Epithelial cell of esophagus (primary cell): ENCODE measurements around the gene CTSZ.

Experiments
- DNase-seq: peaks from one replicate; pipeline ENCODE4 v3.0.0; 2010; ENCODE audit warnings: low read depth
- H3K4me3 ChIP-seq: 2 replicates; pipeline ENCODE4 v1.5.1; 2011; ENCODE audit warnings: mild to moderate bottlenecking, low read length, control low read depth
- TF ChIP-seq, protein P1 (sequence below): IDR thresholded peaks from 2 replicates; pipeline ENCODE4 v1.5.1; 2011; ENCODE audit warnings: low read depth, mild to moderate bottlenecking, low read length, control low read depth, inconsistent platforms; ENCODE audit not compliant: insufficient read depth; ENCODE audit errors: missing control alignments

Gene CTSZ

DNA sequence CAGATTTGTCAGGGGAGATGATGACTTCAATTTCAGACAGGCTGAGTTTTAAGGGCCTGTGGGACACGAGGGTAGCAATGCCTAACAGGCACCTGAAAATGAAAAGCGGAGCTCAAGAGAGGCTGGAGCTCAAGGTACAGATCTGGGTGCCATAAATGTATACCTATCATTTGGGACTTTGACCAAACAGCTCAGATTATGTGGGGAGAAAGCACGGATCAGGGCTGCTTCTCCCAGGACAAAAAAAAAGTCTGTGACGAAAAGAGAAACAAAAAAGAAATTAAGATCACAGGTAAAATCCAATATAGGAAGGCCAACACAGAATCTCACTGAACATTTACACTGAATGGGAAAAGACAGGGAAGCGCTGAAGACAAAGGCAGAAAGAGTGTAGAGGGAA lies 33.6 kb upstream of the CTSZ start:
- TF ChIP-seq, protein P1, sequence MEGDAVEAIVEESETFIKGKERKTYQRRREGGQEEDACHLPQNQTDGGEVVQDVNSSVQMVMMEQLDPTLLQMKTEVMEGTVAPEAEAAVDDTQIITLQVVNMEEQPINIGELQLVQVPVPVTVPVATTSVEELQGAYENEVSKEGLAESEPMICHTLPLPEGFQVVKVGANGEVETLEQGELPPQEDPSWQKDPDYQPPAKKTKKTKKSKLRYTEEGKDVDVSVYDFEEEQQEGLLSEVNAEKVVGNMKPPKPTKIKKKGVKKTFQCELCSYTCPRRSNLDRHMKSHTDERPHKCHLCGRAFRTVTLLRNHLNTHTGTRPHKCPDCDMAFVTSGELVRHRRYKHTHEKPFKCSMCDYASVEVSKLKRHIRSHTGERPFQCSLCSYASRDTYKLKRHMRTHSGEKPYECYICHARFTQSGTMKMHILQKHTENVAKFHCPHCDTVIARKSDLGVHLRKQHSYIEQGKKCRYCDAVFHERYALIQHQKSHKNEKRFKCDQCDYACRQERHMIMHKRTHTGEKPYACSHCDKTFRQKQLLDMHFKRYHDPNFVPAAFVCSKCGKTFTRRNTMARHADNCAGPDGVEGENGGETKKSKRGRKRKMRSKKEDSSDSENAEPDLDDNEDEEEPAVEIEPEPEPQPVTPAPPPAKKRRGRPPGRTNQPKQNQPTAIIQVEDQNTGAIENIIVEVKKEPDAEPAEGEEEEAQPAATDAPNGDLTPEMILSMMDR = no peak
- no peak for DNase-seq
- no peak overlapping the region for H3K4me3 ChIP-seq

DNA sequence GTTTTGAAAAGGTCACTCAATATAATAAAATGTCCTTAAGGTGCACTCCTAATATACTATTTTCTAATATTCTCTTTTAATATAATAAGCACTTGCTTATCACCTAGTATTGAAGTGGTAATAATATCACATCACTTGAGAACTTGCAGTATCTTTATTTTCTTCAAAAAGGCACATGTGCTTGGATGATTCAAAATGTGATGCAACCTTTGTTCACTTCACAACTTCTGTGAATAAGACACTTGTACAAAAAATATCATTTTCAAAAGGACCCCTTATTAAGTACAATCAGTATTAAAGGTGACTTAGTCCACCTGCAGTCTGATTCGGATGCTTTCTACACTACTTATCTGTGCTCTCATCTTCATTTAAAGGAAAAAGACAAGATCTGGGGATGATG lies 32.2 kb upstream of the CTSZ start:
- peak; percentile 41 for DNase-seq
- H3K4me3 ChIP-seq = no peak overlapping the region
- TF ChIP-seq, protein P1 = no peak

DNA sequence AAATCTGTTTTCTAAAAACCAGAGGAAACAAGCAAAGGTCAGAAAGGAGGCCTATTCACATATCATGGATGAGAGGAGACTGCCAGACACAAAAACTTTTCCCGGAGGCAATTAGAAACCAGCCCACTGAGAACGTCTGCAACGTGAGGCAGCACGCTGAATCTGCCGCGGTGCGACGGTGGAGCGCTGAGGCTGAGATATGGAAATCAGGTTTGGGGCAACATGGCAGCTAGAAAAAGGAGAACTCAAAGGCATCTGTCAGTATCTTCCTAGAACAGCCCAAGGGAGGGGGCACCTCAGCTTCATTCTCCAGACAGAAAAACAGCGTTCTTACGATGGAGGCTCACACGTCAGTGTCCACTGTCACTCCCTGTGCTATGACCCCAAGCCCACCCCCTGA lies 30.3 kb upstream of the CTSZ start:
- TF ChIP-seq, protein P1 = no peak
- DNase-seq = no peak
- no peak overlapping the region for H3K4me3 ChIP-seq

DNA sequence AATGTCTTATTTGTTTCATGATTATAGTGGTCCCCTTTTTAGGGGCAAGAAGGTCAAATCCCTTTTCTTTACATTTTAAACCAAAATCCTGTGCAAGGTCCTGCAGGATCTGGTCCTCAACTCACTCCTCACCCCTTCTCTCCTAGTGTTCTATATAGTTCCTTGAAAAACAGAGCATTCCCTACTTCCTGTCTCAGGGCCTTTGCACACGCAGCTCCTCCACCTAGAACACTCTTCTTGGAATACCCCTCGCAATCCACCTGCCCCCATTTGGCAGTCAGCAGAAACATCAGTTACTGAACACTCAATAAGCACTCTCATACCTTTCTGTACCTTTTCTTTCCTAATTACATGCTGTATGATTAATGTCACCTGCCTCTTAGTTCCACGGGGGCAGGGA lies 28.3 kb upstream of the CTSZ start:
- TF ChIP-seq, protein P1 = no peak
- H3K4me3 ChIP-seq = no peak overlapping the region
- DNase-seq = no peak

DNA sequence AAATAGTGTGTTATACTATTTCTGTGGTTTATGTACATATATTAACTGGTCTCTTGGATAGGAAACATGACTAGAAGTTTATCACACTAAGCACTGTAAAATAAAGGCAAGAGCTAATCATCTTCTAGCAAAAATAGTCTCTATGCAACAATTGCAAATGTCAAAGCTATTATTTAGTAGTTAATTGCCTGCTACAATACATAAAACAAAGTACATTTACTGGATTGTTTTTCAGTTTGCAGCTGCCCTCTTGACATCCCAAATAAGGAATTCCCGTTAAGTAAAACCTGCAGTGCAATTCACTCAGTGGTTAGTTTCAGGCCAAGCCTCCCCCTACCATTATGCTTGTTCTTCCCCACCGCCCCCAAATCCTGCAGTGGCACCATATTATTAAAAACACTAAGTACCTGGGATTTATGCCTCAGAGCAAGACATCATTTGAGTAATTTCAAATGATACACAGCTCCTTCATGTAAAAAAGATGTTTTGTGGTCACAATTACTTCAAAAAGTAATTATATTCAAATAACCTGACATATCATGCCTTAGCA lies 26.6 kb upstream of the CTSZ start:
- H3K4me3 ChIP-seq = no peak overlapping the region
- TF ChIP-seq, protein P1 = no peak

DNA sequence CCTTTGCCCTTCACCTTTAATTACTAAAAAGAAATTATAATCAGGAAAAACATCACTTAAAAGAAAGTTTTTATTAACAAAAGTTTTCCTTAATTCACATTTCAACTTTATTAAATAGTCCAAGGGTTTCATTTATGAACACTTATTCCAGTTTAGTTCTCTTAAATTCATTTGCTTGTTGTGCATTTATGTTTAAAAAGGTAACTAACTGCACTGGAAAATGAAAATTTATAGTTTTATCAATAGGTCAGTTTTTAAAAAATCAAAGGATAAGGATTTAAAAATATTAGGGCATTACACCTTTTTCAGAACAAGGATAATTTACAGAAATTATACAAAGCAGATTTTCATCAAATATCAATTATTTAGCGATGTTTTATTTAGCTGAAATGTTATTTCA lies 26.0 kb upstream of the CTSZ start:
- H3K4me3 ChIP-seq = peak overlapping the region; percentile 78
- DNase-seq = no peak
- TF ChIP-seq, protein P1 = no peak

More for the DNA sequence above, 26.6 kb upstream of the CTSZ start:
- no peak for DNase-seq

DNA sequence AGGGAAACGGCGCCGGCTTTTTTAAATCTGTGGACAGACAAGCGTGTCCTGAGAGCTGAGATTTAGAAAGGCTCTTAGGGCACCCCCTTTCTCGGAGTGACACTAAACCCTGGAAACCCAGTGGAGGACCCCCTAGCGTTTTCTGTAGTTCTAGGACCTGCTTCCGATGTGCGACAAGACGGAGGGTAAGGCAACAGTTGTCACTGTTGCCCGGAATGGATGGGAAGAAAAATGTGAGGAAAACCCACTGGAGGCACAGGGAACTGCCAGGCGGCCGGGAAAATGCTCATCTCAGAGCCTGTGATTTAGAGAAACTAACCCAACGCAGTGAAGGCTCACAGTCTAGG lies 25.6 kb upstream of the CTSZ start:
- H3K4me3 ChIP-seq = peak overlapping the region; percentile 78
- DNase-seq = peak; percentile 38
- TF ChIP-seq, protein P1 = peak; percentile 40
